ENCODE data around the gene TAS1R3. TPM values are rescaled to one million over a fixed set of nuclear protein-coding genes. Genes with fewer than 3 reads are reported as not detected.

The TAS1R3 gene
- total RNA-seq, 1 experiment from 2014 or later: 0.31 TPM

- CTCF ChIA-PET: no interaction called here
- Histone ChIP-seq H3K36me3 (ENCODE audit: control insufficient read depth, insufficient read depth, low read length) (no peaks in the 10 kb centered on the region), H3K4me1 (ENCODE audit: control insufficient read depth, insufficient read depth, low read length) (peaks cover 16% of the 10 kb centered on the region), H3K4me3 (ENCODE audit: low read depth in 2 of 2, low read length in 2 of 2) (no peak overlapping the region), H3K27ac (ENCODE audit: low read length) (no peak overlapping the region), H3K9me3 (ENCODE audit: control insufficient read depth, insufficient read depth, low read depth, low read length) (no peaks in the 10 kb centered on the region), H3K27me3 (ENCODE audit: control insufficient read depth, insufficient read depth, low read length) (no peaks in the 10 kb centered on the region)
- intact Hi-C loops (cut with micrococcal nuclease; ENCODE audit: unreplicated experiment): no loop called here
- in situ Hi-C loops (cut with HindIII; ENCODE audit: low pct_unique_long_range_greater_than_20kb, low sequenced_read_pairs): no loop called here
- DNase-seq (ENCODE audit: low read depth, low spot score) (no peak), ATAC-seq (no peak)
- no TSS peak for BruUV-seq (replicated peaks)
- TF ChIP-seq SIN3A (IDR thresholded peaks at IDR 0.05; ENCODE audit: borderline replicate concordance, insufficient read depth, low read depth, low read length): no peak
- no peak for TF ChIP-seq POLR2AphosphoS5 (IDR thresholded peaks at IDR 0.05; ENCODE audit: low read depth, low read length)
- TF ChIP-seq REST (IDR thresholded peaks at IDR 0.05; ENCODE audit: insufficient read depth in 1 of 2, low read depth in 2 of 2, low read length in 1 of 2): no peak
- no peak for TF ChIP-seq CTCF (IDR thresholded peaks at IDR 0.05)
- TF ChIP-seq TCF7L2 (IDR thresholded peaks at IDR 0.05; ENCODE audit: low read depth, low read length): no peak
- POLR2A ChIA-PET: interaction anchor here (0.5 kb wide), 1 partner anchor 100 kb away, joined by 8 read pairs; no protein-coding TSS in a partner anchor
These were observed 43.6 kb upstream of the TAS1R3 start for GRCh38 chr1:1287288-1288110.

GRCh38 chr1:1290238-1290731 lies 40.8 kb upstream of the TAS1R3 start:
- TF ChIP-seq CTCF (IDR thresholded peaks at IDR 0.05): peak; percentile 85
- no peak for TF ChIP-seq POLR2AphosphoS5 (IDR thresholded peaks at IDR 0.05; ENCODE audit: low read depth, low read length)
- CTCF ChIA-PET: interaction anchor here (1.0 kb wide), 1 partner anchor 21 kb away, joined by 3 read pairs; no protein-coding TSS in a partner anchor
- no TSS peak for BruUV-seq (replicated peaks)
- 0 out of 2 replicates have a peak, but pooled peaks have one; percentile 40 for ATAC-seq
- Histone ChIP-seq H3K27ac (ENCODE audit: low read length) (no peak overlapping the region), H3K4me1 (ENCODE audit: control insufficient read depth, insufficient read depth, low read length) (peaks cover 12% of the 10 kb centered on the region), H3K9me3 (ENCODE audit: control insufficient read depth, insufficient read depth, low read depth, low read length) (no peaks in the 10 kb centered on the region), H3K27me3 (ENCODE audit: control insufficient read depth, insufficient read depth, low read length) (no peaks in the 10 kb centered on the region), H3K4me3 (ENCODE audit: low read depth in 2 of 2, low read length in 2 of 2) (no peak overlapping the region), H3K36me3 (ENCODE audit: control insufficient read depth, insufficient read depth, low read length) (no peaks in the 10 kb centered on the region)
- intact Hi-C loops (cut with micrococcal nuclease; ENCODE audit: unreplicated experiment): no loop called here
- POLR2A ChIA-PET: no interaction called here
- in situ Hi-C loops (cut with HindIII; ENCODE audit: low pct_unique_long_range_greater_than_20kb, low sequenced_read_pairs): no loop called here
- DNase-seq (ENCODE audit: low read depth, low spot score): no peak
